Coronary artery (tissue), 2 donors: ENCODE measurements around the gene KCNS3.

Experiments
- DNase-seq: peaks from one replicate; pipeline ENCODE4 v3.0.0-alpha.2; 2017; ENCODE audit warnings: low spot score
- H3K27ac ChIP-seq, 2 donors: fragments of 200-600 bp; sonication (generic); one replicate each; pipeline ENCODE4 v1.5.1; 2016 to 2019
- H3K4me3 ChIP-seq: fragments of 200-600 bp; sonication (generic); 2 replicates; pipeline ENCODE4 v1.5.1; 2016; ENCODE audit warnings: mild to moderate bottlenecking, moderate library complexity
- TF ChIP-seq, protein P1 (sequence below): fragments of 200-600 bp; sonication (generic); IDR thresholded peaks from one replicate; pipeline ENCODE4 v1.5.1; 2019; ENCODE audit warnings: antibody characterized with exemption

Gene KCNS3

DNA sequence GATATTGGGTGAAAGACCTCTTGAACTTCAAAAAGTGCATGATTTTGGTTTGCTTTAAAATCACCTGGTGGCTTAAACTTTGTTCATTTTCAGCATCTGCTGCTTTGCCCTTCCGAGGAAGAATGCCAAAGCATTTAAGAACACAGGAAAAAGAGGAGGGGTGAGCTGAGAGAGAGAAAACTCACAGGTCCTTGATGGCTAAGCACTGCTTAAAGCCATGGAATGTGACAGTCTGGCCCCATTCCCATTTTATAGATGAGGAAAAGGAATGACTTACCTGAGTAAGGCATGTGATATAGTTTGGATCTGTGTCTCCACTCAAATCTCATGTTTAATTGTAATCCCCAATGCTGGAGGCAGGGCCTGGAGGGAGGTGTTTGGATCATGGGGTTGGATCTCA, 58.1 kb downstream of the KCNS3 start:
- no peak for DNase-seq
- TF ChIP-seq, protein P1, sequence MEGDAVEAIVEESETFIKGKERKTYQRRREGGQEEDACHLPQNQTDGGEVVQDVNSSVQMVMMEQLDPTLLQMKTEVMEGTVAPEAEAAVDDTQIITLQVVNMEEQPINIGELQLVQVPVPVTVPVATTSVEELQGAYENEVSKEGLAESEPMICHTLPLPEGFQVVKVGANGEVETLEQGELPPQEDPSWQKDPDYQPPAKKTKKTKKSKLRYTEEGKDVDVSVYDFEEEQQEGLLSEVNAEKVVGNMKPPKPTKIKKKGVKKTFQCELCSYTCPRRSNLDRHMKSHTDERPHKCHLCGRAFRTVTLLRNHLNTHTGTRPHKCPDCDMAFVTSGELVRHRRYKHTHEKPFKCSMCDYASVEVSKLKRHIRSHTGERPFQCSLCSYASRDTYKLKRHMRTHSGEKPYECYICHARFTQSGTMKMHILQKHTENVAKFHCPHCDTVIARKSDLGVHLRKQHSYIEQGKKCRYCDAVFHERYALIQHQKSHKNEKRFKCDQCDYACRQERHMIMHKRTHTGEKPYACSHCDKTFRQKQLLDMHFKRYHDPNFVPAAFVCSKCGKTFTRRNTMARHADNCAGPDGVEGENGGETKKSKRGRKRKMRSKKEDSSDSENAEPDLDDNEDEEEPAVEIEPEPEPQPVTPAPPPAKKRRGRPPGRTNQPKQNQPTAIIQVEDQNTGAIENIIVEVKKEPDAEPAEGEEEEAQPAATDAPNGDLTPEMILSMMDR: no peak
- H3K27ac ChIP-seq: no peak overlapping the region
- no peak overlapping the region for H3K4me3 ChIP-seq

DNA sequence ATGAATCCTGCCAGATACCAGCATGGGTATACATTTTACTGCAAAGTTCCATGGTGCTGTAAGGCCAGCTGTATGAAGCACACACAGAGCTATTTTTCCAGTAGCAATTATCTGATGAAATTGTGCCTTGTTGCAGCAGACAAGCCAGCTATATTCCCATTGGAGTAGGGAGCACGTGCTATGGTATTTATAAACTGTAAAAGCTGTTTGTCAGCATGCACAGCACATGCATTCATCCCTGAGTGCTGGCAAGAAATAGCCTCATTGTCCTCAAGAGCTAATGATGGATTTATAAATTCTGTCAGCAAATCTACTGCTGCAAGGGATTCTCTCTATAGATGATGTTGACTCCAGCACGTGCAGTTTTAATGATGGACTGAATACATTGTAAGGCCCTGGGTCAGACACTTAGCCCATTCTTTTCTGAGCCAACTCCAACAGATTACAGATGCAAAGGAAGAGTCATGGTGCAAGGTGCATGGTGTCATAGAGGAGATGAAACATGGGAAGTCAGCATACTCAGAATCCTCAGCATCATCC, 61.7 kb downstream of the KCNS3 start:
- H3K4me3 ChIP-seq: no peak overlapping the region
- no peak overlapping the region for H3K27ac ChIP-seq
- TF ChIP-seq, protein P1: no peak
- DNase-seq: no peak

DNA sequence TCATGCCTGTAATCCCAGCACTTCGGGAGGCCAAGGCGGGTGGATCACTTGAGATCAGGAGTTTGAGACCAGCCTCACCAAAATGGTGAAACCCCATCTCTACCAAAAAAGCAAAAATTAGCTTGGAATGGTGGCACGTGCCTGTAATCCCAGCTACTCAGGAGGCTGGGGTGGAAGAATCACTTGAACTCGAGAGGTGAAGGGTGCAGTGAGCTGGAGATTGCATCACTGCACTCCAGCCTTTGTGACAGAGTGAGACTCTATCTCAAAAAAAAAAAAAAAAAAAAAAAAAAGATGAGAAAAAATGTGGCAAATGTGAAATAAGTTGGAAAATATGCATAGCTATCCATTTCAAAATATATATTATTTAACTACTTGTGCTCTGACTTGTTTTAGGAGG, 65.0 kb downstream of the KCNS3 start:
- TF ChIP-seq, protein P1: no peak
- Histone ChIP-seq H3K27ac (no peak overlapping the region), H3K4me3 (no peak overlapping the region)
- DNase-seq: no peak

DNA sequence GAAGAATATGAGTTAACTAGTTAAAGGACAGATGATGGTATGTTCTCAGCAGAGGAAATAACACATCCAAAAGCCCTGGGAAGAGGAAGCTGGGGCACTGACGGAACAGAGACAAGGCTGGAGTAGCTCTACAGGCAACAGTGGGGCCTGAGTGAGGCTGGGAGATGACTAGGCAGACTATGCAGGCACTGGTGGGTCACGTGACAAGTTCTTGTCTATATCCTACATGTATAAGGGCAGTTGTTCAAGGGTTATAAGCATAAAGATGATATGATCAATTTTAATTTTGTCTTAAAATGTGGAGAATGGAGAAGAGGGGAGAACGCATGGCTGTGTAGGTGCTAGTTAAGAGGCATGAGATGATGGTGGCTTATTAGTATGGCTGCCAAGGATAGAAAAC, 68.6 kb downstream of the KCNS3 start:
- Histone ChIP-seq H3K27ac (no peak overlapping the region), H3K4me3 (no peak overlapping the region)
- TF ChIP-seq, protein P1: no peak
- DNase-seq: no peak

DNA sequence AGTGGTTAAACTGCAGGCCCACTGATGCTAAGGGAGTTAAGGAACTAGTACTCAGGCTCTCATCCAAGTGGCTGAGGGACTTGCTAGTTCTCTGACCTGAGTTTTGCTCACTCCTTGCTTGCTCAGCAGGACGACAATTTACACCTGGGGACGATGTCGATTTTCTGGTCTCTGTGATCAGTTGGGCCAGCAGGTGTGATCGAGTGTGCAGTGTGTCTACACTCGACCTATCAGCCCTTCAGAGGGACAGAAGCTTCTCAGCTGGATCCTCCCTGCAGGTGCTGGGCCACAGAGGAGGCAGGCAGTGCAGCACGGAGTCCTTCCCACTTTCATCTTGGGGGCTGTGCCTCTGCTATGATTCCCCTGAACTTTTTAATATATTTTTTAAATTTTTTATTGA, 71.5 kb downstream of the KCNS3 start:
- DNase-seq: no peak

DNA sequence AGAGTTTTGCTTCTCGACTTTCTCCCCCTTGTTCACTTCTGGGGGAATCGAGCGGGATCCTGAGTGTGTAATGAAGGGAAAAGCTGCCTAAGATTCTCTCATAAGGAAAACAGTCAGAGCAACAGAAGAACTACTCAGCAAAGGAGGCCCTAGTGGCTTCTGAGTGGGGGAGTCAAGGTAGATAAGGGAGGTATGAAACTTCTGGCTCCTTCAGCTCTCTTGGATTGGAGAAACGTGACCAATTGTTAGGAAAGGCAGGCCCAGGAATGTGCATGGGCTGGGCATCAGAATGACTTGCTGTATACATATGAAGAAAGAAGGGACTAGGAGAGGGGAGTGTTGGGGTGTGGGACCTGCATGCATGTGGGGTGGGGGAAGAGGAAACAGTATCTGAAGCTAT, 73.1 kb downstream of the KCNS3 start:
- H3K27ac ChIP-seq: no peak overlapping the region
- TF ChIP-seq, protein P1: no peak
- DNase-seq: no peak
- H3K4me3 ChIP-seq: no peak overlapping the region

More for the DNA sequence above, 71.5 kb downstream of the KCNS3 start:
- Histone ChIP-seq H3K27ac (no peak overlapping the region), H3K4me3 (no peak overlapping the region)
- TF ChIP-seq, protein P1: no peak

DNA sequence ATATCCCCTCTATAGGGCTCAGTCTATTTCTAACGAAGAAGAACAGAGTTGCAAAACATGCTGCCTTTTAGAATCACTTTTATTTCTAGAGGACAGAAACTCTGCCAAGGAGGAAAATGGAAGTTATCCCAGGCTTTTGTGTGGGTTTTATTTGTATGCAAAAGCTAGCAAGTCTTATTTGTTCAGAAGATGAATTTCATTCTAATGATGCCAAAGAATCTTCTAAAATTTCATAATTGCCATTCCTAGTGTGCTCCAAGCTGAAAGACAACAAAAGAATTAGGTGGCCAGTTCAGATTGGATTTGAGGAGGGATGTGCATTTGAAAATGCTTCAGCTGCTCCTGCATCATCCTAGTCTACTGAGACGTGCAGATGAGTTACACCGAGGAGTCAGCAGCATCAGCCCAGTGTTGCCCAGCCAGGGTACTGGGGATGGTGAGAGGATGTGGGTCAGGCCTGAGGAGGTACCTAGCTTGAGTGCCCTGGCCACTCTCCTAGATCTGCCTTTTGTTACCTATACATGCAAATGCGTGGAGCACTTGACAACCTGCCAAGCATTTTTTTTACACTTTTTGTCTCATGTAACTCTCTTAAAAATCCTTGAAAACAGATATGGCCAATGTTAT, 80.1 kb downstream of the KCNS3 start:
- DNase-seq: no peak
- TF ChIP-seq, protein P1: no peak

More for the DNA sequence above, 80.1 kb downstream of the KCNS3 start:
- Histone ChIP-seq H3K4me3 (no peak overlapping the region), H3K27ac (no peak overlapping the region)
